HCT116 (cell line): ENCODE measurements around the gene UCP2.

Source experiments
- CTCF ChIP-seq, 3 experiments: fragments of 200-600 bp in 1 of 3; sonication (generic) in 1 of 3; IDR thresholded peaks in 2 of 3; conservative IDR thresholded peaks in 1 of 3; 2 replicates each; pipeline ENCODE4 v1.5.1; 2012 to 2017; ENCODE audit warnings: low read depth in 2 of 3, low read length in 2 of 3, antibody characterized with exemption in 1 of 3, borderline replicate concordance in 1 of 3, control low read depth in 1 of 3, mild to moderate bottlenecking in 1 of 3, mixed read lengths in 1 of 3, mixed run types in 1 of 3, moderate library complexity in 1 of 3; ENCODE audit not compliant: insufficient read depth in 1 of 3
- EGR1 ChIP-seq: IDR thresholded peaks from 2 replicates; pipeline ENCODE4 v1.6.1; 2012; ENCODE audit warnings: low read depth
- ELF1 ChIP-seq: IDR thresholded peaks from 2 replicates; pipeline ENCODE4 v1.6.1; 2012; ENCODE audit warnings: low read depth, borderline replicate concordance
- EZH2 ChIP-seq: fragments of 200-600 bp; sonication (generic); IDR thresholded peaks from 2 replicates; pipeline ENCODE4 v1.6.1; 2017; ENCODE audit warnings: antibody characterized with exemption, mixed run types
- JUND ChIP-seq: IDR thresholded peaks from 2 replicates; pipeline ENCODE4 v1.6.1; 2012
- POLR2A ChIP-seq: IDR thresholded peaks from 2 replicates; pipeline ENCODE4 v1.7.0; 2011; ENCODE audit warnings: borderline replicate concordance; ENCODE audit not compliant: insufficient read depth, insufficient read length; ENCODE audit errors: extremely low read depth
- POLR2AphosphoS5 ChIP-seq: IDR thresholded peaks from 2 replicates; pipeline ENCODE4 v1.6.1; 2011; ENCODE audit warnings: mild to moderate bottlenecking, low read depth, low read length, moderate library complexity
- RAD21 ChIP-seq: IDR thresholded peaks from 2 replicates; pipeline ENCODE4 v1.6.1; 2012; ENCODE audit warnings: low read depth, mild to moderate bottlenecking
- SIN3A ChIP-seq: IDR thresholded peaks from 2 replicates; pipeline ENCODE4 v1.6.1; 2012; ENCODE audit warnings: low read depth
- TCF7L2 ChIP-seq: IDR thresholded peaks from 2 replicates; pipeline ENCODE4 v1.7.0; 2011; ENCODE audit warnings: borderline replicate concordance, inconsistent platforms; ENCODE audit not compliant: insufficient read depth, insufficient read length; ENCODE audit errors: extremely low read depth
- YY1 ChIP-seq: IDR thresholded peaks from 2 replicates; pipeline ENCODE4 v1.6.1; 2011; ENCODE audit warnings: low read length, low read depth, moderate library complexity, mild to moderate bottlenecking; ENCODE audit not compliant: insufficient replicate concordance; ENCODE audit errors: extremely low read depth
- ZFX ChIP-seq: fragments of 450-650 bp; IDR thresholded peaks from 2 replicates; pipeline ENCODE4 v1.6.1; 2017
- ZNF274 ChIP-seq: fragments of 200-500 bp; sonication (Bioruptor generic); IDR thresholded peaks from 2 replicates; pipeline ENCODE4 v1.6.1; 2014; ENCODE audit warnings: mild to moderate bottlenecking, low read depth, low read length, inconsistent platforms
- TF ChIP-seq, protein P1 (sequence below): IDR thresholded peaks from 2 replicates; pipeline ENCODE4 v1.6.1; 2012

- TF ChIP-seq RAD21 (no peak), SIN3A (no peak), TCF7L2 (no peak), EZH2 (no peak), POLR2A (no peak), ZFX (no peak), EGR1 (no peak), POLR2AphosphoS5 (no peak), ELF1 (no peak), YY1 (no peak), ZNF274 (no peak), CTCF (IDR thresholded peaks at IDR 0.05 in 2 of 3, conservative IDR thresholded peaks at IDR 0.05 in 1 of 3; ENCODE audit: borderline replicate concordance in 1 of 3, insufficient read depth in 1 of 3, low read depth in 2 of 3, low read length in 2 of 3) (no peak), JUND (no peak)
- TF ChIP-seq, protein P1, sequence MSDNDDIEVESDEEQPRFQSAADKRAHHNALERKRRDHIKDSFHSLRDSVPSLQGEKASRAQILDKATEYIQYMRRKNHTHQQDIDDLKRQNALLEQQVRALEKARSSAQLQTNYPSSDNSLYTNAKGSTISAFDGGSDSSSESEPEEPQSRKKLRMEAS, result no peak
These were observed 21.3 kb downstream of the UCP2 start for GRCh38 chr11:73961321-73961720.
